Peyer's patch (tissue), 4 donors: ENCODE results near the gene ANTKMT.

ENCODE experiments used
- CTCF ChIP-seq, 6 experiments: fragments of 450-650 bp in 4 of 6; fragments of 200-600 bp in 2 of 6; sonication (generic) in 1 of 6; IDR thresholded peaks; one replicate each; pipeline ENCODE4 v1.5.1; 2017 to 2019; ENCODE audit warnings: antibody characterized with exemption in 6 of 6, mild to moderate bottlenecking in 3 of 6, moderate library complexity in 1 of 6
- POLR2A ChIP-seq, 2 donors: fragments of 450-650 bp; IDR thresholded peaks; one replicate each; pipeline ENCODE4 v1.5.1; 2017; ENCODE audit warnings: antibody characterized with exemption in 2 of 2, mild to moderate bottlenecking in 2 of 2, moderate library complexity in 2 of 2

GRCh38 chr16:762595-763268, 41.8 kb downstream of the ANTKMT start:
- TF ChIP-seq POLR2A (IDR thresholded peaks at IDR 0.05) = no peak
- no peak for TF ChIP-seq CTCF (IDR thresholded peaks at IDR 0.05)
